Neuronal stem cell (in vitro differentiated cells): ENCODE measurements around the gene PTPRM.

Experiments used
- DNase-seq: peaks from one replicate; pipeline ENCODE4 v3.0.0-alpha.2; 2013; ENCODE audit warnings: low spot score
- H2AFZ ChIP-seq: one replicate; pipeline ENCODE4 v1.6.1; 2013; ENCODE audit warnings: mild to moderate bottlenecking, low read length, inconsistent platforms
- H2AK5ac ChIP-seq: 2 replicates; pipeline ENCODE4 v1.6.1; 2013; ENCODE audit warnings: low read depth, mild to moderate bottlenecking, inconsistent platforms, low read length, moderate library complexity, mixed read lengths
- H2BK120ac ChIP-seq: 2 replicates; pipeline ENCODE4 v1.6.1; 2013; ENCODE audit warnings: low read depth, mild to moderate bottlenecking, inconsistent platforms, low read length, moderate library complexity, mixed read lengths
- H2BK12ac ChIP-seq: one replicate; pipeline ENCODE4 v1.6.1; 2013; ENCODE audit warnings: low read length, inconsistent platforms
- H2BK15ac ChIP-seq: 2 replicates; pipeline ENCODE4 v1.6.1; 2013; ENCODE audit warnings: mild to moderate bottlenecking, low read length, inconsistent platforms, mixed read lengths
- H2BK5ac ChIP-seq: one replicate; pipeline ENCODE4 v1.6.1; 2013; ENCODE audit warnings: inconsistent platforms, mild to moderate bottlenecking, low read length, moderate library complexity
- H3K14ac ChIP-seq: one replicate; pipeline ENCODE4 v1.6.1; 2013; ENCODE audit warnings: low read length, inconsistent platforms
- H3K18ac ChIP-seq: 2 replicates; pipeline ENCODE4 v1.6.1; 2013; ENCODE audit warnings: low read length, inconsistent platforms
- H3K23ac ChIP-seq: 2 replicates; pipeline ENCODE4 v1.6.1; 2013; ENCODE audit warnings: low read depth, mild to moderate bottlenecking, mixed read lengths, low read length, inconsistent platforms; ENCODE audit not compliant: poor library complexity
- H3K27ac ChIP-seq: replicated peaks from 3 replicates; pipeline ENCODE4 v1.5.1; 2013; ENCODE audit warnings: low read length, inconsistent platforms
- H3K27me3 ChIP-seq, 3 experiments: 2 replicates each; pipeline ENCODE4 v1.6.1; 2013; ENCODE audit warnings: low read length in 3 of 3, mild to moderate bottlenecking in 2 of 3, inconsistent platforms in 1 of 3, low read depth in 1 of 3, mixed read lengths in 1 of 3, moderate library complexity in 1 of 3; ENCODE audit not compliant: control insufficient read depth in 3 of 3, insufficient read depth in 3 of 3
- H3K36me3 ChIP-seq, 2 donors: replicated peaks in 1 of 2; 2 replicates each; pipeline ENCODE4 v1.6.1; 2013; ENCODE audit warnings: low read length in 2 of 2; ENCODE audit not compliant: control insufficient read depth in 2 of 2, insufficient read depth in 2 of 2
- H3K4ac ChIP-seq: 2 replicates; pipeline ENCODE4 v1.6.1; 2013; ENCODE audit warnings: inconsistent platforms, mild to moderate bottlenecking, low read length, moderate library complexity
- H3K4me1 ChIP-seq, 2 donors: 1 replicate in 1 of 2; 2 replicates in 1 of 2; pipeline ENCODE4 v1.6.1; 2013; ENCODE audit warnings: low read length in 2 of 2, low read depth in 1 of 2; ENCODE audit not compliant: control insufficient read depth in 2 of 2, insufficient read depth in 1 of 2
- H3K4me2 ChIP-seq: one replicate; pipeline ENCODE4 v1.6.1; 2013; ENCODE audit warnings: mild to moderate bottlenecking, low read length, inconsistent platforms; ENCODE audit not compliant: insufficient read depth, poor library complexity, severe bottlenecking
- H3K4me3 ChIP-seq, 2 donors: 2 replicates each; pipeline ENCODE4 v1.5.1; 2013; ENCODE audit warnings: low read length in 2 of 2, mild to moderate bottlenecking in 2 of 2, inconsistent platforms in 1 of 2, moderate library complexity in 1 of 2
- H3K79me1 ChIP-seq: one replicate; pipeline ENCODE4 v1.6.1; 2013; ENCODE audit warnings: low read depth, mild to moderate bottlenecking, inconsistent platforms, low read length, moderate library complexity
- H3K9ac ChIP-seq: one replicate; pipeline ENCODE4 v1.6.1; 2013; ENCODE audit warnings: mild to moderate bottlenecking, low read depth, low read length, inconsistent platforms; ENCODE audit not compliant: poor library complexity
- H3K9me3 ChIP-seq, 2 donors: replicated peaks in 1 of 2; 2 replicates each; pipeline versions ENCODE3 to v1.6.1; 2013; ENCODE audit warnings: low read length in 2 of 2, mild to moderate bottlenecking in 2 of 2, inconsistent platforms in 1 of 2, low read depth in 1 of 2, mixed read lengths in 1 of 2, moderate library complexity in 1 of 2; ENCODE audit not compliant: control insufficient read depth in 2 of 2, insufficient read depth in 1 of 2
- H4K8ac ChIP-seq: one replicate; pipeline ENCODE4 v1.6.1; 2013; ENCODE audit warnings: low read depth, mild to moderate bottlenecking, inconsistent platforms, low read length, moderate library complexity
- H4K91ac ChIP-seq: one replicate; pipeline ENCODE4 v1.6.1; 2013; ENCODE audit warnings: low read length, low read depth, mild to moderate bottlenecking, inconsistent platforms; ENCODE audit not compliant: poor library complexity
- WGBS, 2 donors: extraction: QIAGEN DNeasy Blood & Tissue Kit; methylation state at CpG; one replicate each; pipeline ENCODE4 v1.1.7; 2013; ENCODE audit warnings: missing lambda C conversion rate in 2 of 2, mixed read lengths in 1 of 2; ENCODE audit not compliant: insufficient read length in 2 of 2, insufficient replicate concordance in 1 of 2; ENCODE audit errors: extremely low coverage in 2 of 2; 5-methylcytosine and 5-hydroxymethylcytosine counted together

Gene PTPRM

DNA sequence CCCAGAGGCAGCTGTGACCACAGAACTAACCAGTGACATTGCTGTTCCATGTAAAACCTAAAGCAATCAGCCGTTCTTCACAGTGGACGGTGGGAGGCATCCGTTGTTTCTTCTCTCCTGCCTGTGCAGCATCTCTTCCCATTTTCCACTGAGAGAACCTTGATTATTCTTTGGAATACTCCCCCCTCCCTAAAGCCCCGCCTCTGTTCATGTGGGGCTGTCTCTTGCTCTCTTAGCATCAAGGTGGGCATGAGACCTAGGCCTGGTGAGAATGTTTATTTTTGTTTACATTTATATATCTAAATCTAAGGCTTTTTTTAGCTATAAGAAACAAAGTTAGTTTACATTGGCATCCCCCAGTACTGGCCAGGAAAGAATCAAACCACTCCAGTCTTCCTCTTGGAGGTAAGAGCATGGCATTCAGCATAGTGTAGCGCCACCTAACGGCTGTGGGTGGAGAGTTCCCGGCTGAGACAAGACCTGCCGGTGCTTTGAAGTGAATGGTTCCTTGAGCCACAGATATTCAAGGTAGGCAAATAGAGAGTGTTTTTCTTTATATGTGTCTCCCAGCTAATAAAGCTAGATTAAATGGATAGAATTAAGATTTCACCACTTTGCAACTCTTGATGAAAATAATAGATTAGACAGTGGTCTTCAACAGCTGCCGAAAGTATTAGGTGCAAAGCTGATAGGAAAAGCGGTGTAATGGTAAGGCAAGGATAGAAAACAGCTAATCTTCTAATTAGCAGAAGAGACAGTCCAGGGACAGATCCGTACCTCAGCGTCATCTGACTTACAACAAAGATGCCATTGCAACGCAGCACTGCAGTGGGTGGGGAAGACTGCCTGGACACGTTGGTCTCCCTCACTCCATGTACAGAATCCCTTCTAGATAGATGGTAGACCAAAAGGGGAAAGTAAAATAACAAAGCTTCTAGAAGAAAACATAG lies 822.5 kb downstream of the PTPRM start:
- no peak overlapping the region for H2AFZ ChIP-seq
- no peaks in the 10 kb centered on the region for H3K36me3 ChIP-seq
- no peak overlapping the region for H4K8ac ChIP-seq
- no peak overlapping the region for H3K4ac ChIP-seq
- H3K23ac ChIP-seq, result no peak overlapping the region
- H2BK12ac ChIP-seq, result no peak overlapping the region
- no peaks in the 10 kb centered on the region for H3K79me1 ChIP-seq
- H3K4me3 ChIP-seq, result no peak overlapping the region
- no peak overlapping the region for H2BK120ac ChIP-seq
- no peak overlapping the region for H3K18ac ChIP-seq
- H2BK5ac ChIP-seq, result no peak overlapping the region
- no peak overlapping the region for H3K4me2 ChIP-seq
- peaks cover 0 to 1% of the 10 kb centered on the region in 2 donors for H3K9me3 ChIP-seq
- peaks cover 2 to 3% of the 10 kb centered on the region in 2 donors for H3K4me1 ChIP-seq
- H3K27ac ChIP-seq, result no peak overlapping the region
- no peak overlapping the region for H2BK15ac ChIP-seq
- no peak overlapping the region for H2AK5ac ChIP-seq
- no peak overlapping the region for H3K9ac ChIP-seq
- no peak overlapping the region for H4K91ac ChIP-seq
- no CpG with 5 or more reads among the region's 14 CpGs for WGBS, 2 donors
- H3K14ac ChIP-seq, result no peak overlapping the region
- no peaks in the 10 kb centered on the region for H3K27me3 ChIP-seq
- peak; percentile 75 for DNase-seq

DNA sequence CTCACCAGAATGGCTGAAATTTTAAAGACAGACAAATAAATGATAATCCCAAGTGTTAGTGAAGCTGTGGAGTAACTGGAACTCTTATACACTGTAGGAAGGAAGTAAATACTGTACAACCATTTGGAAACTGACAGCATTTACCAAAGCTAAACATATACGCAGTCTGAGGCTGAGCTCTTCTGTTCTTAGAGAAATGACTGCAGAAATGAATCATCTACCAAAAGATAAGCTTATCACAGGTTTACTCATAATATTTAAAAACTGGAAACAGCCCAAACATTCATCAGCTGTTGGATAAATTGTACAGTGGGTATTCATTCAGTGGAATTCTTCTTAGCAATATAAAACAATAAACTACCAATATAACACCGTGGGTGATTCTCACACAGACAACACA lies 824.0 kb downstream of the PTPRM start:
- H3K23ac ChIP-seq, result no peak overlapping the region

DNA sequence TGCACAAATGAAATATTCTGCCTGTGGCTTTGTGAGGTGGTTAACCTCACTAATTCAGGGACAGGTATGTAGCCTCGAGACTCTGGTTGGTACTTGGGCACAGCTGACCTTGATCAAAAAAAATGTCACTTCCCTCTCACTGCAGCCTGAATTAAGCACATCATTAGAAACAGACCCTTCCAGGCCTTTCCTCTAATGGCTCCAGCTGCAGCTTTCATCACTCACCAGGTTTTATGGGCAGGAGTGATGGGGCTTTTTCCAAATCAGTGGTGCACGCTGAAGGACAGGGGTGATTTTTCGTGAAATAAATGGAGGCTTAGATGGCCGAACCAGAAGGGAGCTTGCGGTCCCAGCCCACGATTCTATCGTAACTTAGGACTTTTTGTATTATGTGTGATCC lies 829.1 kb downstream of the PTPRM start:
- no peak overlapping the region for H3K4me2 ChIP-seq
- no peak overlapping the region for H3K14ac ChIP-seq
- H4K91ac ChIP-seq, result no peak overlapping the region
- no peak overlapping the region for H2AFZ ChIP-seq
- H3K36me3 ChIP-seq, result no peaks in the 10 kb centered on the region
- no peak overlapping the region for H2BK15ac ChIP-seq
- H2BK5ac ChIP-seq, result no peak overlapping the region
- no peak overlapping the region for H3K23ac ChIP-seq
- H3K79me1 ChIP-seq, result no peaks in the 10 kb centered on the region
- no peaks in the 10 kb centered on the region for H3K9me3 ChIP-seq
- H4K8ac ChIP-seq, result no peak overlapping the region
- no peak overlapping the region for H2BK12ac ChIP-seq
- H2AK5ac ChIP-seq, result no peak overlapping the region
- no peak overlapping the region for H2BK120ac ChIP-seq
- no peak overlapping the region for H3K9ac ChIP-seq
- WGBS, 2 donors, result no CpG with 5 or more reads among the region's 7 CpGs
- H3K27me3 ChIP-seq, result no peaks in the 10 kb centered on the region
- DNase-seq, result no peak
- no peak overlapping the region for H3K4ac ChIP-seq
- H3K27ac ChIP-seq, result no peak overlapping the region
- H3K4me1 ChIP-seq, result peaks cover 3 to 5% of the 10 kb centered on the region in 2 donors
- H3K18ac ChIP-seq, result no peak overlapping the region
- H3K4me3 ChIP-seq, result no peak overlapping the region

More for the DNA sequence above, 824.0 kb downstream of the PTPRM start:
- H2BK15ac ChIP-seq, result no peak overlapping the region
- no CpG with 5 or more reads among the region's 2 CpGs for WGBS, 2 donors
- no peaks in the 10 kb centered on the region for H3K36me3 ChIP-seq
- H3K14ac ChIP-seq, result no peak overlapping the region
- H3K27me3 ChIP-seq, result no peaks in the 10 kb centered on the region
- H2BK12ac ChIP-seq, result no peak overlapping the region
- H2AK5ac ChIP-seq, result no peak overlapping the region
- H3K4me3 ChIP-seq, result no peak overlapping the region
- H3K4ac ChIP-seq, result no peak overlapping the region
- H3K79me1 ChIP-seq, result no peaks in the 10 kb centered on the region
- peaks cover 2 to 3% of the 10 kb centered on the region in 2 donors for H3K4me1 ChIP-seq
- no peak overlapping the region for H3K18ac ChIP-seq
- H3K9me3 ChIP-seq, result peaks cover 0 to 1% of the 10 kb centered on the region in 2 donors
- H2AFZ ChIP-seq, result no peak overlapping the region
- H3K27ac ChIP-seq, result no peak overlapping the region
- no peak overlapping the region for H2BK5ac ChIP-seq
- H2BK120ac ChIP-seq, result no peak overlapping the region
- no peak overlapping the region for H4K8ac ChIP-seq
- H3K4me2 ChIP-seq, result no peak overlapping the region
- H3K9ac ChIP-seq, result no peak overlapping the region
- DNase-seq, result no peak
- no peak overlapping the region for H4K91ac ChIP-seq

DNA sequence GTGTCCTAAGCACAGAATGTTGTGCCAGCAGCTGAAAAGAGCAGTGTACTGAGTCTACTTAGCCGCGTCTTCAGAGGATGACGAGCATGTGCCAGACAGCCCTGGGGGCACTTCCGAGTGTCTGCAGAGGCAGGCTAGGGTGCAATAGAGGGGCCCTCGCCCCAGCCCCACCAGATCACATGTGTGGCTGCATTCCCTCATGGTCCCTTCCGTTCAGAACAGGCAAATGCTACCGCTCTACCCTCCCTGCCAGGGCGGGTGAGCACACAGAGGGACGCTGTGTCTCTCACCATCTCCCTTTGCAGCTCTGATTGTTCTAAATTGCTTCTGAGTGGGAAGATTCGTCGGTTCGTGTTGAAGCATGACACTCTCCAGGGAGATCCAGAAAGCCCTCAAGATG lies 829.9 kb downstream of the PTPRM start:
- no peak overlapping the region for H2BK12ac ChIP-seq
- H2BK5ac ChIP-seq, result no peak overlapping the region
- no peak overlapping the region for H3K4me3 ChIP-seq
- no peak overlapping the region for H2BK15ac ChIP-seq
- no peak overlapping the region for H3K14ac ChIP-seq
- H2AFZ ChIP-seq, result no peak overlapping the region
- no peaks in the 10 kb centered on the region for H3K79me1 ChIP-seq
- peaks cover 3 to 5% of the 10 kb centered on the region in 2 donors for H3K4me1 ChIP-seq
- H3K27me3 ChIP-seq, result no peaks in the 10 kb centered on the region
- no peak overlapping the region for H2BK120ac ChIP-seq
- H4K8ac ChIP-seq, result no peak overlapping the region
- DNase-seq, result no peak
- no peaks in the 10 kb centered on the region for H3K9me3 ChIP-seq
- H3K23ac ChIP-seq, result no peak overlapping the region
- H2AK5ac ChIP-seq, result no peak overlapping the region
- H3K27ac ChIP-seq, result no peak overlapping the region
- H3K9ac ChIP-seq, result no peak overlapping the region
- whole genome bisulfite sequencing, 2 donors, result no CpG with 5 or more reads among the region's 12 CpGs
- peak overlapping the region; percentile 77 for H3K18ac ChIP-seq
- no peak overlapping the region for H3K4ac ChIP-seq
- no peaks in the 10 kb centered on the region for H3K36me3 ChIP-seq
- H4K91ac ChIP-seq, result no peak overlapping the region
- H3K4me2 ChIP-seq, result no peak overlapping the region
